HCT116 (cell line): ENCODE results near the gene DMGDH.

Source experiments
- CEBPB ChIP-seq: IDR thresholded peaks from 2 replicates; pipeline ENCODE4 v1.6.1; 2012; ENCODE audit warnings: low read depth
- EGR1 ChIP-seq: IDR thresholded peaks from 2 replicates; pipeline ENCODE4 v1.6.1; 2012; ENCODE audit warnings: low read depth
- EZH2 ChIP-seq: fragments of 200-600 bp; sonication (generic); IDR thresholded peaks from 2 replicates; pipeline ENCODE4 v1.6.1; 2017; ENCODE audit warnings: antibody characterized with exemption, mixed run types
- FOSL1 ChIP-seq: IDR thresholded peaks from 2 replicates; pipeline ENCODE4 v1.6.1; 2012; ENCODE audit warnings: low read depth
- POLR2A ChIP-seq: IDR thresholded peaks from 2 replicates; pipeline ENCODE4 v1.7.0; 2011; ENCODE audit warnings: borderline replicate concordance; ENCODE audit not compliant: insufficient read depth, insufficient read length; ENCODE audit errors: extremely low read depth
- RAD21 ChIP-seq: IDR thresholded peaks from 2 replicates; pipeline ENCODE4 v1.6.1; 2012; ENCODE audit warnings: low read depth, mild to moderate bottlenecking
- YY1 ChIP-seq: IDR thresholded peaks from 2 replicates; pipeline ENCODE4 v1.6.1; 2011; ENCODE audit warnings: low read length, low read depth, moderate library complexity, mild to moderate bottlenecking; ENCODE audit not compliant: insufficient replicate concordance; ENCODE audit errors: extremely low read depth
- TF ChIP-seq, protein P1 (sequence below), 3 experiments: fragments of 200-600 bp in 1 of 3; sonication (generic) in 1 of 3; IDR thresholded peaks in 2 of 3; conservative IDR thresholded peaks in 1 of 3; 2 replicates each; pipeline ENCODE4 v1.5.1; 2012 to 2017; ENCODE audit warnings: low read depth in 2 of 3, low read length in 2 of 3, antibody characterized with exemption in 1 of 3, borderline replicate concordance in 1 of 3, control low read depth in 1 of 3, mild to moderate bottlenecking in 1 of 3, mixed read lengths in 1 of 3, mixed run types in 1 of 3, moderate library complexity in 1 of 3; ENCODE audit not compliant: insufficient read depth in 1 of 3
- TF ChIP-seq, protein P2 (sequence below): IDR thresholded peaks from 2 replicates; pipeline ENCODE4 v1.6.1; 2011; ENCODE audit warnings: mild to moderate bottlenecking, low read length, moderate library complexity; ENCODE audit not compliant: insufficient replicate concordance; ENCODE audit errors: extremely low read depth
- TF ChIP-seq, protein P3 (sequence below): IDR thresholded peaks from 2 replicates; pipeline ENCODE4 v1.6.1; 2012
- TF ChIP-seq, protein P4 (sequence below): IDR thresholded peaks from 2 replicates; pipeline ENCODE4 v1.6.1; 2012

DNA sequence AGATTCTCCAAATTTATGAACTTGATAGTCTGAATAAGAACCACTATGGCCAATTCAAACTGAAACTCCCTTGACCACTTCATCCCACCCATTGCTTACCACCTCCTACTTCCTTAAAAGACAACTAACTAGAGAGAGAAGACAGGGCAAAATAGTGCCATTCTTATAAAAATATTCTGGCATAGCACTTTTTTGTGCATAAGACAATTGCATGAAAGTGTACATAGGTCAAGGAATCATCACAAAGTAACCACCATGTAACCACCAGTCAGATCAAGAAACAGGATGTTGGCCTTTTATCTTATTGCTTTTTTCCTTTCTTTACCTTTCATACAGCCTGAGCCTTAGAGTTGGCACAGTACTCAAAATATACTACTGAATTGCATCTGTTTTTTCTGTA, 76.3 kb downstream of the DMGDH start:
- TF ChIP-seq POLR2A (no peak), FOSL1 (no peak), EGR1 (no peak), YY1 (no peak), CEBPB (no peak), EZH2 (no peak), RAD21 (no peak)
- TF ChIP-seq, protein P1, sequence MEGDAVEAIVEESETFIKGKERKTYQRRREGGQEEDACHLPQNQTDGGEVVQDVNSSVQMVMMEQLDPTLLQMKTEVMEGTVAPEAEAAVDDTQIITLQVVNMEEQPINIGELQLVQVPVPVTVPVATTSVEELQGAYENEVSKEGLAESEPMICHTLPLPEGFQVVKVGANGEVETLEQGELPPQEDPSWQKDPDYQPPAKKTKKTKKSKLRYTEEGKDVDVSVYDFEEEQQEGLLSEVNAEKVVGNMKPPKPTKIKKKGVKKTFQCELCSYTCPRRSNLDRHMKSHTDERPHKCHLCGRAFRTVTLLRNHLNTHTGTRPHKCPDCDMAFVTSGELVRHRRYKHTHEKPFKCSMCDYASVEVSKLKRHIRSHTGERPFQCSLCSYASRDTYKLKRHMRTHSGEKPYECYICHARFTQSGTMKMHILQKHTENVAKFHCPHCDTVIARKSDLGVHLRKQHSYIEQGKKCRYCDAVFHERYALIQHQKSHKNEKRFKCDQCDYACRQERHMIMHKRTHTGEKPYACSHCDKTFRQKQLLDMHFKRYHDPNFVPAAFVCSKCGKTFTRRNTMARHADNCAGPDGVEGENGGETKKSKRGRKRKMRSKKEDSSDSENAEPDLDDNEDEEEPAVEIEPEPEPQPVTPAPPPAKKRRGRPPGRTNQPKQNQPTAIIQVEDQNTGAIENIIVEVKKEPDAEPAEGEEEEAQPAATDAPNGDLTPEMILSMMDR (IDR thresholded peaks at IDR 0.05 in 2 of 3, conservative IDR thresholded peaks at IDR 0.05 in 1 of 3; ENCODE audit: borderline replicate concordance in 1 of 3, insufficient read depth in 1 of 3, low read depth in 2 of 3, low read length in 2 of 3) = no peak
- TF ChIP-seq, protein P2, sequence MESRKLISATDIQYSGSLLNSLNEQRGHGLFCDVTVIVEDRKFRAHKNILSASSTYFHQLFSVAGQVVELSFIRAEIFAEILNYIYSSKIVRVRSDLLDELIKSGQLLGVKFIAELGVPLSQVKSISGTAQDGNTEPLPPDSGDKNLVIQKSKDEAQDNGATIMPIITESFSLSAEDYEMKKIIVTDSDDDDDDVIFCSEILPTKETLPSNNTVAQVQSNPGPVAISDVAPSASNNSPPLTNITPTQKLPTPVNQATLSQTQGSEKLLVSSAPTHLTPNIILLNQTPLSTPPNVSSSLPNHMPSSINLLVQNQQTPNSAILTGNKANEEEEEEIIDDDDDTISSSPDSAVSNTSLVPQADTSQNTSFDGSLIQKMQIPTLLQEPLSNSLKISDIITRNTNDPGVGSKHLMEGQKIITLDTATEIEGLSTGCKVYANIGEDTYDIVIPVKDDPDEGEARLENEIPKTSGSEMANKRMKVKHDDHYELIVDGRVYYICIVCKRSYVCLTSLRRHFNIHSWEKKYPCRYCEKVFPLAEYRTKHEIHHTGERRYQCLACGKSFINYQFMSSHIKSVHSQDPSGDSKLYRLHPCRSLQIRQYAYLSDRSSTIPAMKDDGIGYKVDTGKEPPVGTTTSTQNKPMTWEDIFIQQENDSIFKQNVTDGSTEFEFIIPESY = no peak
- TF ChIP-seq, protein P3, sequence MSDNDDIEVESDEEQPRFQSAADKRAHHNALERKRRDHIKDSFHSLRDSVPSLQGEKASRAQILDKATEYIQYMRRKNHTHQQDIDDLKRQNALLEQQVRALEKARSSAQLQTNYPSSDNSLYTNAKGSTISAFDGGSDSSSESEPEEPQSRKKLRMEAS = no peak
- TF ChIP-seq, protein P4, sequence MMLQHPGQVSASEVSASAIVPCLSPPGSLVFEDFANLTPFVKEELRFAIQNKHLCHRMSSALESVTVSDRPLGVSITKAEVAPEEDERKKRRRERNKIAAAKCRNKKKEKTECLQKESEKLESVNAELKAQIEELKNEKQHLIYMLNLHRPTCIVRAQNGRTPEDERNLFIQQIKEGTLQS = no peak
